IMR-90 (cell line): ENCODE data around the gene PAXX. TPM values are rescaled to one million over a fixed set of nuclear protein-coding genes. Genes with fewer than 3 reads are reported as not detected.

ENCODE experiments used
- ATAC-seq: fragments of 200-7000 bp; cut with Tn5 transposase; 2 replicates; pipeline ENCODE4 v1.9.1; 2020; ENCODE audit warnings: low read depth, mild to moderate bottlenecking, moderate library complexity
- BruUV-seq: library from RNA; stranded (reverse); fragments of 400-500 nt; replicated peaks from 2 replicates; lab custom pipeline; 2021; lab: Mats Ljungman, UMichigan
- CTCF ChIA-PET: fragments of 300-600 bp; formaldehyde crosslinking; extraction: SDS; loops from one replicate; lab custom pipeline; 2021; ENCODE audit warnings: antibody characterized with exemption; lab: Yijun Ruan, JAX
- POLR2A ChIA-PET: fragments of 300-600 bp; sonication (Branson Sonifier 250); formaldehyde crosslinking; loops from one replicate; lab custom pipeline; 2022; ENCODE audit warnings: antibody characterized with exemption; ENCODE audit not compliant: unreplicated experiment; lab: Charles Lee
- DNase-seq: peaks from one replicate; pipeline ENCODE4 v3.0.0; 2013
- H2AFZ ChIP-seq: replicated peaks from 2 replicates; pipeline ENCODE3; 2013; ENCODE audit warnings: low read length, mild to moderate bottlenecking; ENCODE audit not compliant: poor library complexity
- H2AK5ac ChIP-seq: 2 replicates; pipeline ENCODE4 v1.6.1; 2013; ENCODE audit warnings: low read depth, low read length, inconsistent platforms
- H2AK9ac ChIP-seq: replicated peaks from 2 replicates; pipeline ENCODE3; 2013; ENCODE audit warnings: mild to moderate bottlenecking, low read depth, low read length, moderate library complexity; ENCODE audit not compliant: poor library complexity
- H2BK120ac ChIP-seq: 2 replicates; pipeline ENCODE4 v1.6.1; 2013; ENCODE audit warnings: low read depth, low read length, inconsistent platforms
- H2BK15ac ChIP-seq: 3 replicates; pipeline ENCODE4 v1.6.1; 2013; ENCODE audit warnings: low read depth, low read length, inconsistent platforms
- H2BK20ac ChIP-seq: 2 replicates; pipeline ENCODE4 v1.6.1; 2013; ENCODE audit warnings: low read depth, mild to moderate bottlenecking, inconsistent platforms, low read length, moderate library complexity
- H2BK5ac ChIP-seq: 2 replicates; pipeline ENCODE4 v1.6.1; 2013; ENCODE audit warnings: mild to moderate bottlenecking, low read depth, low read length, inconsistent platforms; ENCODE audit not compliant: poor library complexity, severe bottlenecking
- H3K14ac ChIP-seq: replicated peaks from 2 replicates; pipeline ENCODE4 v1.6.1; 2013; ENCODE audit warnings: low read depth, low read length, inconsistent platforms
- H3K18ac ChIP-seq: 2 replicates; pipeline ENCODE4 v1.6.1; 2013; ENCODE audit warnings: low read depth, low read length, control low read depth
- H3K23ac ChIP-seq: 2 replicates; pipeline ENCODE4 v1.6.1; 2013; ENCODE audit warnings: low read depth, low read length, inconsistent platforms
- H3K27ac ChIP-seq: 2 replicates; pipeline ENCODE4 v1.5.1; 2013; ENCODE audit warnings: mild to moderate bottlenecking, control low read depth, low read length; ENCODE audit not compliant: insufficient read depth
- H3K27me3 ChIP-seq: 2 replicates; pipeline ENCODE4 v1.6.1; 2013; ENCODE audit warnings: low read length; ENCODE audit not compliant: control insufficient read depth, insufficient read depth
- H3K36me3 ChIP-seq: 2 replicates; pipeline ENCODE4 v1.6.1; 2013; ENCODE audit warnings: low read length, mixed read lengths; ENCODE audit not compliant: control insufficient read depth, insufficient read depth
- H3K4ac ChIP-seq: 2 replicates; pipeline ENCODE4 v1.6.1; 2013; ENCODE audit warnings: low read depth, low read length, inconsistent platforms
- H3K4me1 ChIP-seq: 2 replicates; pipeline ENCODE4 v1.6.1; 2013; ENCODE audit warnings: low read length, mixed read lengths; ENCODE audit not compliant: control insufficient read depth, insufficient read depth
- H3K4me2 ChIP-seq: 2 replicates; pipeline ENCODE4 v1.6.1; 2013; ENCODE audit warnings: low read depth, mild to moderate bottlenecking, control low read depth, low read length, moderate library complexity
- H3K4me3 ChIP-seq: 2 replicates; pipeline ENCODE4 v1.5.1; 2013; ENCODE audit warnings: low read depth, mild to moderate bottlenecking, control low read depth, low read length, moderate library complexity; ENCODE audit not compliant: insufficient read depth
- H3K56ac ChIP-seq: 2 replicates; pipeline ENCODE4 v1.6.1; 2013; ENCODE audit warnings: low read length, inconsistent platforms; ENCODE audit not compliant: insufficient read depth; ENCODE audit errors: extremely low read depth
- H3K79me1 ChIP-seq, 2 experiments: 2 replicates each; pipeline ENCODE4 v1.6.1; 2013; ENCODE audit warnings: low read length in 2 of 2, inconsistent platforms in 1 of 2, low read depth in 1 of 2
- H3K9ac ChIP-seq: 2 replicates; pipeline ENCODE4 v1.6.1; 2013; ENCODE audit warnings: low read depth, low read length, control low read depth
- H3K9me1 ChIP-seq: 2 replicates; pipeline ENCODE4 v1.6.1; 2013; ENCODE audit warnings: low read length, inconsistent platforms; ENCODE audit not compliant: insufficient read depth
- H3K9me3 ChIP-seq: 2 replicates; pipeline ENCODE4 v1.6.1; 2013; ENCODE audit warnings: low read length; ENCODE audit not compliant: control insufficient read depth, insufficient read depth
- H4K20me1 ChIP-seq: 2 replicates; pipeline ENCODE4 v1.6.1; 2013; ENCODE audit warnings: low read length, inconsistent platforms; ENCODE audit not compliant: insufficient read depth
- H4K5ac ChIP-seq: 2 replicates; pipeline ENCODE4 v1.6.1; 2013; ENCODE audit warnings: mild to moderate bottlenecking, low read depth, low read length, control low read depth
- H4K8ac ChIP-seq, 2 experiments: 2 replicates each; pipeline ENCODE4 v1.6.1; 2013; ENCODE audit warnings: low read depth in 2 of 2, low read length in 2 of 2, control low read depth in 1 of 2, inconsistent platforms in 1 of 2
- H4K91ac ChIP-seq: 2 replicates; pipeline ENCODE4 v1.6.1; 2013; ENCODE audit warnings: low read depth, low read length, inconsistent platforms; ENCODE audit not compliant: insufficient read depth
- BHLHE40 ChIP-seq: fragments of 150-350 bp; IDR thresholded peaks from 2 replicates; pipeline ENCODE4 v1.6.1; 2016; ENCODE audit warnings: mild to moderate bottlenecking, low read depth, low read length
- SMC3 ChIP-seq: fragments of 150-350 bp; IDR thresholded peaks from 2 replicates; pipeline ENCODE4 v1.6.1; 2016; ENCODE audit warnings: low read depth, mild to moderate bottlenecking, antibody characterized with exemption, low read length, moderate library complexity
- WGBS, 2 experiments: methylation state at CpG; one replicate each; pipeline versions ENCODE4 v1.1.5 to v1.1.7; 2013; ENCODE audit warnings: missing lambda C conversion rate in 2 of 2; ENCODE audit not compliant: insufficient read length in 1 of 2; ENCODE audit errors: extremely low coverage in 2 of 2; 5-methylcytosine and 5-hydroxymethylcytosine counted together
- dilution Hi-C: fragments of 300-500 bp; cut with HindIII; formaldehyde crosslinking; loops from one replicate; pipeline ENCODE4 v1.14.3; 2018; ENCODE audit warnings: low sequenced_read_pairs; ENCODE audit not compliant: unreplicated experiment
- in situ Hi-C: fragments of 300-500 bp; cut with MboI; formaldehyde crosslinking; loops from 3 replicates; pipeline ENCODE4 v1.14.3; 2019; ENCODE audit warnings: low sequenced_read_pairs, inconsistent platforms, mixed read lengths
- intact Hi-C: fragments of 100-400 bp; cut with micrococcal nuclease; formaldehyde crosslinking; loops from 2 replicates; pipeline ENCODE4 v1.10.0; 2022
- polyA plus RNA-seq, 3 experiments: library from polyadenylated mRNA; depleted of rRNA; stranded (reverse); fragments of >200 nt; gene quantifications; 2 replicates each; pipeline ENCODE4 v1.2.3, GENCODE V29; 2012; ENCODE audit warnings: low replicate concordance in 1 of 3
- total RNA-seq: library from RNA; depleted of rRNA; stranded (reverse); fragments of >200 nt; gene quantifications from 2 replicates; pipeline ENCODE4 v1.2.3, GENCODE V29; 2012
- TF ChIP-seq, protein P1 (sequence below): fragments of 150-350 bp; IDR thresholded peaks from 2 replicates; pipeline ENCODE4 v1.6.1; 2017; ENCODE audit warnings: mild to moderate bottlenecking, antibody characterized with exemption, low read length, low read depth

PAXX gene
- total and polyA plus RNA-seq, 2 of the 4 experiments (the other 2 are of a cell fraction) = 5.7 to 24.6 TPM

DNA sequence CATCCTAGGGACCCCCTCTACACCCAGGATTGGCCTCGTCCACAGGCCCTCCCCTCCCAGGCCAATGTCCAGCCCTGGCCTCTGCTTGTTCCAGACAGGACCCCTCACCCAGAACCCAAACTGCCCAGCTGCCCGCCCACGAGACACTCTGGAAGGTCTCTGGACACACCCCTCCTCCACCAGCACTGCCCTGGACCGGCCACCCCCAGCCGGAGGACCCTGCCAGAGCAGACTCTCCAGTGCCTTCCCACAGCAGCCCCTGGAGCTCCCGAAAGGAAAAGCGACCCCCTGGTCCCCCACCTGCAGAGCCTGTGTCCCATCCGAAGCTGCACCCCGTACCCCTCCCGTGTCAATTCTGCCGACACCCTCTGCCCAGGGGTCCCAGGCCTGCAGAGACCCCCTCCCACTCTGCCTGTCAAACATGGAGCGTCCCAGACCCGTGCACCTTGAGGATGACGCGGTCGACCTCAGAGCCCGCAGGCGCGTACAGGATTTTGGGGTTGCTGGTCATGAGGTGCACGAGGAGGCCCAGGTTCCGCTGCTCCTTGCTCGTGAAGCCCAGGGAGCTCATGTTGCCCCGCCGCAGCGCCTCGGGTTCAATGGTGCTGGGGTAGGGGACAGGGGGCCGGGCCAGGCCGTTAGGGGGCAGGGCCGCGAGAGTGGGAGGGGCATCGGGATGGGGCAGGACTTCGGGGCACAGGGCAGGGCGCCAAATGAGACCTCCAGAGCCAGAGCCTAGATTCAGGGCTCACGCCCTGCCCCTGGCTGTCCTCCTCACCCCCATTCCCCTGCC, 27.9 kb downstream of the PAXX start:
- no TSS peak for BruUV-seq
- in situ Hi-C loops = no loop called here
- H2BK5ac ChIP-seq = no peak overlapping the region

More for the DNA sequence above, 27.9 kb downstream of the PAXX start:
- H3K27me3 ChIP-seq = no peaks in the 10 kb centered on the region
- POLR2A ChIA-PET = no interaction called here
- H3K4ac ChIP-seq = no peak overlapping the region
- no peak overlapping the region for H2BK15ac ChIP-seq
- H3K14ac ChIP-seq = no peak overlapping the region
- no peak overlapping the region for H3K23ac ChIP-seq
- TF ChIP-seq BHLHE40 (no peak), SMC3 (no peak)
- TF ChIP-seq, protein P1, sequence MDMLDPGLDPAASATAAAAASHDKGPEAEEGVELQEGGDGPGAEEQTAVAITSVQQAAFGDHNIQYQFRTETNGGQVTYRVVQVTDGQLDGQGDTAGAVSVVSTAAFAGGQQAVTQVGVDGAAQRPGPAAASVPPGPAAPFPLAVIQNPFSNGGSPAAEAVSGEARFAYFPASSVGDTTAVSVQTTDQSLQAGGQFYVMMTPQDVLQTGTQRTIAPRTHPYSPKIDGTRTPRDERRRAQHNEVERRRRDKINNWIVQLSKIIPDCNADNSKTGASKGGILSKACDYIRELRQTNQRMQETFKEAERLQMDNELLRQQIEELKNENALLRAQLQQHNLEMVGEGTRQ = no peak
- ATAC-seq (no peak), DNase-seq (no peak)
- peaks cover 25% of the 10 kb centered on the region; the same call in 1 of the 2 replicates for H3K36me3 ChIP-seq
- H2BK120ac ChIP-seq = no peak overlapping the region
- intact Hi-C loops = no loop called here
- H4K8ac ChIP-seq = no peak overlapping the region
- H4K20me1 ChIP-seq = no peaks in the 10 kb centered on the region; the same call in 1 of the 2 replicates
- H3K9me1 ChIP-seq = no peaks in the 10 kb centered on the region
- no peaks in the 10 kb centered on the region for H3K4me1 ChIP-seq
- no peak overlapping the region for H3K4me3 ChIP-seq
- H2AK5ac ChIP-seq = no peak overlapping the region
- dilution Hi-C loops = no loop called here
- H3K27ac ChIP-seq = no peak overlapping the region
- no peak overlapping the region for H3K18ac ChIP-seq
- H2BK20ac ChIP-seq = no peak overlapping the region
- WGBS, 2 experiments = 91% methylated on average over 11 of the region's 34 CpGs; no CpG with 5 or more reads in 1 of the 2 experiments
- H2AFZ ChIP-seq = no peak overlapping the region
- H4K91ac ChIP-seq = no peak overlapping the region
- no peak overlapping the region for H4K5ac ChIP-seq
- no peaks in the 10 kb centered on the region for H3K9me3 ChIP-seq
- H3K9ac ChIP-seq = no peak overlapping the region
- no peak overlapping the region for H3K4me2 ChIP-seq
- H3K79me1 ChIP-seq = no peaks in the 10 kb centered on the region
- CTCF ChIA-PET = no interaction called here
- no peak overlapping the region for H2AK9ac ChIP-seq
- no peak overlapping the region for H3K56ac ChIP-seq
